HL-60 (cell line): Measurements from ENCODE around the gene ZBTB44.

Source experiments
- POLR2AphosphoS5 ChIP-seq: IDR thresholded peaks from 2 replicates; pipeline ENCODE4 v1.6.1; 2012; ENCODE audit warnings: low read depth
- TF ChIP-seq, protein P1 (sequence below): IDR thresholded peaks from 2 replicates; pipeline ENCODE4 v1.6.1; 2012; ENCODE audit warnings: low read depth; ENCODE audit not compliant: insufficient replicate concordance
- TF ChIP-seq, protein P2 (sequence below): IDR thresholded peaks from one replicate; pipeline ENCODE4 v1.5.1; 2011; ENCODE audit warnings: low read length, control low read depth, inconsistent platforms; ENCODE audit not compliant: insufficient read depth

DNA sequence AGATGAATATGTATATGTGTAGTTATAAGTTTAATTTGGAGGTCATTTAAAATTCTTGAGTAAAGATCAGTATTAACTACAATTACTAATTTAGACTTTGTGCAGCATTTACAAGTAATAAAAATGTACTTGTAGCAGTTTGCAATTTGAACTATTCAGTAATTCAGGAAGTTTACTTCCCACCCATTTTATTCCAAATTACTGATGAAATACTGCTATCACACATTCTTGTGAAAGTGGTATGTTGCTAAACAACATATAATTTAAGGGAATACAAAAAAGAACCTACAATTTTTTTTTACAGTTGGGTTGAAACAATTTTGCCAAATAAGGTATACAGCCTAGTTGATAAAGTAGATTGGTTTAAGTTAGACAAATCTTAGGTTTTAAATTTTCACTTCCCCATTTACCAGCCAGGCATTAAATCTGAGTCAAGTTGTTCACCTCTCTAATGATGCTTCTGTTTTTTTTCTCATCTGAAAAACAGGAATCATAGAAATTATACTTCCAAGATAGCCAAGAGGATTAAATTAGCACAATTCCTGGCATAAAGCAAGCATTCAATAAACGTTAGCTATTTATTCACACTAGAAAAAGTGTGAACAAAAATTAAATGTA is 45.3 kb downstream of the ZBTB44 start:
- TF ChIP-seq, protein P1, sequence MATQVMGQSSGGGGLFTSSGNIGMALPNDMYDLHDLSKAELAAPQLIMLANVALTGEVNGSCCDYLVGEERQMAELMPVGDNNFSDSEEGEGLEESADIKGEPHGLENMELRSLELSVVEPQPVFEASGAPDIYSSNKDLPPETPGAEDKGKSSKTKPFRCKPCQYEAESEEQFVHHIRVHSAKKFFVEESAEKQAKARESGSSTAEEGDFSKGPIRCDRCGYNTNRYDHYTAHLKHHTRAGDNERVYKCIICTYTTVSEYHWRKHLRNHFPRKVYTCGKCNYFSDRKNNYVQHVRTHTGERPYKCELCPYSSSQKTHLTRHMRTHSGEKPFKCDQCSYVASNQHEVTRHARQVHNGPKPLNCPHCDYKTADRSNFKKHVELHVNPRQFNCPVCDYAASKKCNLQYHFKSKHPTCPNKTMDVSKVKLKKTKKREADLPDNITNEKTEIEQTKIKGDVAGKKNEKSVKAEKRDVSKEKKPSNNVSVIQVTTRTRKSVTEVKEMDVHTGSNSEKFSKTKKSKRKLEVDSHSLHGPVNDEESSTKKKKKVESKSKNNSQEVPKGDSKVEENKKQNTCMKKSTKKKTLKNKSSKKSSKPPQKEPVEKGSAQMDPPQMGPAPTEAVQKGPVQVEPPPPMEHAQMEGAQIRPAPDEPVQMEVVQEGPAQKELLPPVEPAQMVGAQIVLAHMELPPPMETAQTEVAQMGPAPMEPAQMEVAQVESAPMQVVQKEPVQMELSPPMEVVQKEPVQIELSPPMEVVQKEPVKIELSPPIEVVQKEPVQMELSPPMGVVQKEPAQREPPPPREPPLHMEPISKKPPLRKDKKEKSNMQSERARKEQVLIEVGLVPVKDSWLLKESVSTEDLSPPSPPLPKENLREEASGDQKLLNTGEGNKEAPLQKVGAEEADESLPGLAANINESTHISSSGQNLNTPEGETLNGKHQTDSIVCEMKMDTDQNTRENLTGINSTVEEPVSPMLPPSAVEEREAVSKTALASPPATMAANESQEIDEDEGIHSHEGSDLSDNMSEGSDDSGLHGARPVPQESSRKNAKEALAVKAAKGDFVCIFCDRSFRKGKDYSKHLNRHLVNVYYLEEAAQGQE: no peak
- TF ChIP-seq, protein P2, sequence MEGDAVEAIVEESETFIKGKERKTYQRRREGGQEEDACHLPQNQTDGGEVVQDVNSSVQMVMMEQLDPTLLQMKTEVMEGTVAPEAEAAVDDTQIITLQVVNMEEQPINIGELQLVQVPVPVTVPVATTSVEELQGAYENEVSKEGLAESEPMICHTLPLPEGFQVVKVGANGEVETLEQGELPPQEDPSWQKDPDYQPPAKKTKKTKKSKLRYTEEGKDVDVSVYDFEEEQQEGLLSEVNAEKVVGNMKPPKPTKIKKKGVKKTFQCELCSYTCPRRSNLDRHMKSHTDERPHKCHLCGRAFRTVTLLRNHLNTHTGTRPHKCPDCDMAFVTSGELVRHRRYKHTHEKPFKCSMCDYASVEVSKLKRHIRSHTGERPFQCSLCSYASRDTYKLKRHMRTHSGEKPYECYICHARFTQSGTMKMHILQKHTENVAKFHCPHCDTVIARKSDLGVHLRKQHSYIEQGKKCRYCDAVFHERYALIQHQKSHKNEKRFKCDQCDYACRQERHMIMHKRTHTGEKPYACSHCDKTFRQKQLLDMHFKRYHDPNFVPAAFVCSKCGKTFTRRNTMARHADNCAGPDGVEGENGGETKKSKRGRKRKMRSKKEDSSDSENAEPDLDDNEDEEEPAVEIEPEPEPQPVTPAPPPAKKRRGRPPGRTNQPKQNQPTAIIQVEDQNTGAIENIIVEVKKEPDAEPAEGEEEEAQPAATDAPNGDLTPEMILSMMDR: no peak
- TF ChIP-seq POLR2AphosphoS5: no peak
